ENCODE results near the gene C1orf74.

The C1orf74 gene

GRCh38 chr1:209784265-209785169, at the start of gene C1orf74:
TSS of gene C1orf74 (minus strand) at chr1:209784559. CDS start at chr1:209783634, 925 bp downstream.
- Histone ChIP-seq H4K20me1 (ENCODE audit: insufficient read depth, low read length, poor library complexity, severe bottlenecking) (no peaks in the 10 kb centered on the region), H3K4me3 (ENCODE audit: low read length, poor library complexity, severe bottlenecking) (peak within 1 kb of the TSS; percentile 87), H3K9ac (ENCODE audit: low read depth, low read length, poor library complexity, severe bottlenecking) (peak within 1 kb of the TSS; percentile 87), H3K4me1 (ENCODE audit: insufficient read depth, low read length, poor library complexity, severe bottlenecking) (peaks cover 15% of the 10 kb centered on the region), H3K79me2 (ENCODE audit: insufficient read depth, low read length) (peaks cover 15% of the 10 kb centered on the region; the same call in 1 of the 2 replicates), H3K27me3 (ENCODE audit: insufficient read depth, low read length, poor library complexity, severe bottlenecking) (peaks cover 47% of the 10 kb centered on the region), H2AFZ (ENCODE audit: low read length) (peak within 1 kb of the TSS; percentile 88), H3K36me3 (ENCODE audit: insufficient read depth, low read length) (peaks cover 8% of the 10 kb centered on the region; the same call in 1 of the 2 replicates), H3K9me2 (replicated peaks; ENCODE audit: low read depth, low read length) (no peaks in the 10 kb centered on the region; the same call in 1 of the 2 replicates), H3K4me2 (ENCODE audit: low read depth, low read length, poor library complexity, severe bottlenecking) (peak within 1 kb of the TSS; percentile 86), H3F3A (ENCODE audit: low read depth) (no peaks in the 10 kb centered on the region), H3K9me3 (ENCODE audit: insufficient read depth, low read depth, low read length) (no peaks in the 10 kb centered on the region)
- TF ChIP-seq CTCF (conservative IDR thresholded peaks at IDR 0.05; ENCODE audit: low read length) (no peak), EZH2phosphoT487 (IDR thresholded peaks at IDR 0.05; ENCODE audit: borderline replicate concordance) (no peak)

DNA sequence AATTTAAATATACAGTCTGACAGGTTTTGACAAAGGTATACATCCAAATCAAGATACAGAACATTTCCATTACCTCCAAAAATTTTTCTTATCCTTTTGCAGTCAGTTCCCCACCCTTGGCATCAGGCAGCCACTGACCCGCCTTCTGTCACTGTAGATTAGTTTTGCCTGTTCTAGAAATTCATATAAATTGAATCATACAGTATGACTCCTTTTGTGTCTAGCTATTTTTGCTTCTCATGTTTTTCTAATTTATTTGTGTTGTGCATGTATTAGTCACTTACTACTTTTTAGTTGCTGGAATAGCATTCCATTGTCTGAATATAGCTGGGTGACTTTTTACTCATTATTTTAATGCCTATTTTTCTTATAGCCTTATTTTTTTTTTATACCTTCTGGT, 47.3 kb upstream of the C1orf74 start:
- peaks cover 43% of the 10 kb centered on the region for H3K36me3 ChIP-seq (ENCODE audit: insufficient read depth, low read length)

DNA sequence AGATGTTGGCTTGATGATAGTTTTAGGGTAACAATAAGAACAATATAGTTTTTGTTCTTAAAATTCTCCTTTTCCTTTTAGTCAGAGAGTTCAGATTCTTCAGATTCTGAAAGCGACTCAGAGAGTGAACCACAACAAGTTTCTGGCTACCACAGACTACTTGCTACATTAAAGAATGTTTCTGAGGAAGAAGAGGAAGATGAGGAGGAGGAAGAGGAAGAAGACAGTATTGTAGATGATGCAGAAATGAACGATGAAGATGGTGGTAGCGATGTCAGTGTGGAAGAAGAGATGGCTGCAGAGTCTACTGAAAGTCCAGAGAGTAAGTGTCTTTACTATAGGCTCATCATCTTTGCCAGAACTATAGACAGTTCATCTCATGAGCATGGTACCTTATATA, 46.4 kb upstream of the C1orf74 start:
- TF ChIP-seq EZH2phosphoT487 (IDR thresholded peaks at IDR 0.05; ENCODE audit: borderline replicate concordance) = no peak
- no peaks in the 10 kb centered on the region for H3F3A ChIP-seq (ENCODE audit: low read depth)

More for the DNA sequence above, 47.3 kb upstream of the C1orf74 start:
- TF ChIP-seq EZH2phosphoT487 (IDR thresholded peaks at IDR 0.05; ENCODE audit: borderline replicate concordance) (no peak), CTCF (conservative IDR thresholded peaks at IDR 0.05; ENCODE audit: low read length) (no peak)
- peak overlapping the region; percentile 73 for H3K4me2 ChIP-seq (ENCODE audit: low read depth, low read length, poor library complexity, severe bottlenecking)
- H3K4me3 ChIP-seq (ENCODE audit: low read length, poor library complexity, severe bottlenecking) = no peak overlapping the region
- H3K9ac ChIP-seq (ENCODE audit: low read depth, low read length, poor library complexity, severe bottlenecking) = no peak overlapping the region
- H3K79me2 ChIP-seq (ENCODE audit: insufficient read depth, low read length) = peaks cover 25% of the 10 kb centered on the region
- no peaks in the 10 kb centered on the region for H3K27me3 ChIP-seq (ENCODE audit: insufficient read depth, low read length, poor library complexity, severe bottlenecking)
- no peak overlapping the region for H2AFZ ChIP-seq (ENCODE audit: low read length)
- no peaks in the 10 kb centered on the region for H3K9me2 ChIP-seq (replicated peaks; ENCODE audit: low read depth, low read length)
- no peaks in the 10 kb centered on the region for H3K9me3 ChIP-seq (ENCODE audit: insufficient read depth, low read depth, low read length)
- H3K4me1 ChIP-seq (ENCODE audit: insufficient read depth, low read length, poor library complexity, severe bottlenecking) = peaks cover 23% of the 10 kb centered on the region
- no peaks in the 10 kb centered on the region for H3F3A ChIP-seq (ENCODE audit: low read depth)
- H4K20me1 ChIP-seq (ENCODE audit: insufficient read depth, low read length, poor library complexity, severe bottlenecking) = peaks cover 11% of the 10 kb centered on the region

More for the DNA sequence above, 46.4 kb upstream of the C1orf74 start:
- Histone ChIP-seq H4K20me1 (ENCODE audit: insufficient read depth, low read length, poor library complexity, severe bottlenecking) (peaks cover 11% of the 10 kb centered on the region), H3K79me2 (ENCODE audit: insufficient read depth, low read length) (peaks cover 25% of the 10 kb centered on the region), H3K9me3 (ENCODE audit: insufficient read depth, low read depth, low read length) (no peaks in the 10 kb centered on the region), H3K9ac (ENCODE audit: low read depth, low read length, poor library complexity, severe bottlenecking) (no peak overlapping the region), H3K4me1 (ENCODE audit: insufficient read depth, low read length, poor library complexity, severe bottlenecking) (peaks cover 18% of the 10 kb centered on the region), H3K4me2 (ENCODE audit: low read depth, low read length, poor library complexity, severe bottlenecking) (peak overlapping the region; percentile 73), H3K27me3 (ENCODE audit: insufficient read depth, low read length, poor library complexity, severe bottlenecking) (no peaks in the 10 kb centered on the region), H3K4me3 (ENCODE audit: low read length, poor library complexity, severe bottlenecking) (peak overlapping the region; percentile 97), H3K9me2 (replicated peaks; ENCODE audit: low read depth, low read length) (no peaks in the 10 kb centered on the region), H3K36me3 (ENCODE audit: insufficient read depth, low read length) (peaks cover 35% of the 10 kb centered on the region), H2AFZ (ENCODE audit: low read length) (no peak overlapping the region)

All from Loucy (cell line).